GM18909 (cell line): Measurements from ENCODE around the gene THADA.
"Not testable (repeated sequence)": the region's sequence is repeated elsewhere in the genome, so short reads cannot be mapped to it uniquely, and the experiment has no call there.

Experiments
- ATAC-seq: cut with Tn5 transposase; IDR thresholded peaks from one replicate; pipeline ENCODE4 v1.9.1; 2021; ENCODE audit warnings: mild to moderate bottlenecking; ENCODE audit not compliant: unreplicated experiment, poor library complexity

Gene THADA

GRCh38 chr2:43293744-43294695 is 301.8 kb downstream of the THADA start:
- peak; percentile 98 for ATAC-seq

GRCh38 chr2:43292851-43293743 is 302.7 kb downstream of the THADA start:
- no peak for ATAC-seq

GRCh38 chr2:43292297-43292696 is 303.5 kb downstream of the THADA start:
- ATAC-seq = no peak

GRCh38 chr2:43289331-43289730 is 306.5 kb downstream of the THADA start:
- no peak for ATAC-seq

GRCh38 chr2:43288417-43289305 is 307.2 kb downstream of the THADA start:
- no peak for ATAC-seq

- no peak for ATAC-seq
Observed at GRCh38 chr2:43285987-43286386, 309.9 kb downstream of the THADA start.

- no peak for ATAC-seq
Observed at GRCh38 chr2:43284967-43285366, 310.9 kb downstream of the THADA start.

- ATAC-seq = not testable (repeated sequence)
Observed at GRCh38 chr2:43284347-43284746, 311.5 kb downstream of the THADA start.

GRCh38 chr2:43280994-43281393 is 314.8 kb downstream of the THADA start:
- no peak for ATAC-seq

GRCh38 chr2:43279317-43279840 is 316.5 kb downstream of the THADA start:
- no peak for ATAC-seq

GRCh38 chr2:43278564-43279220 is 317.1 kb downstream of the THADA start:
- no peak for ATAC-seq

- no peak for ATAC-seq
Observed at GRCh38 chr2:43276962-43277391, 318.9 kb downstream of the THADA start.

- no peak for ATAC-seq
Observed at GRCh38 chr2:43276266-43276941, 319.4 kb downstream of the THADA start.

- ATAC-seq = no peak
Observed at GRCh38 chr2:43274721-43275120, 321.1 kb downstream of the THADA start.

GRCh38 chr2:43274055-43274454 is 321.8 kb downstream of the THADA start:
- ATAC-seq = no peak

GRCh38 chr2:43273529-43273928 is 322.3 kb downstream of the THADA start:
- no peak for ATAC-seq

- no peak for ATAC-seq
Observed at GRCh38 chr2:43270930-43271615, 324.8 kb downstream of the THADA start.

- no peak for ATAC-seq
Observed at GRCh38 chr2:43270461-43270860, 325.4 kb downstream of the THADA start.
